ENCODE data around the gene GLT6D1.

The GLT6D1 gene

GRCh38 chr9:135667463-135668001 lies 28.2 kb upstream of the GLT6D1 start:
- no peak for TF ChIP-seq EZH2 (optimal IDR thresholded peaks at IDR 0.05; ENCODE audit: low read depth, low read length)
- TF ChIP-seq, protein P1, sequence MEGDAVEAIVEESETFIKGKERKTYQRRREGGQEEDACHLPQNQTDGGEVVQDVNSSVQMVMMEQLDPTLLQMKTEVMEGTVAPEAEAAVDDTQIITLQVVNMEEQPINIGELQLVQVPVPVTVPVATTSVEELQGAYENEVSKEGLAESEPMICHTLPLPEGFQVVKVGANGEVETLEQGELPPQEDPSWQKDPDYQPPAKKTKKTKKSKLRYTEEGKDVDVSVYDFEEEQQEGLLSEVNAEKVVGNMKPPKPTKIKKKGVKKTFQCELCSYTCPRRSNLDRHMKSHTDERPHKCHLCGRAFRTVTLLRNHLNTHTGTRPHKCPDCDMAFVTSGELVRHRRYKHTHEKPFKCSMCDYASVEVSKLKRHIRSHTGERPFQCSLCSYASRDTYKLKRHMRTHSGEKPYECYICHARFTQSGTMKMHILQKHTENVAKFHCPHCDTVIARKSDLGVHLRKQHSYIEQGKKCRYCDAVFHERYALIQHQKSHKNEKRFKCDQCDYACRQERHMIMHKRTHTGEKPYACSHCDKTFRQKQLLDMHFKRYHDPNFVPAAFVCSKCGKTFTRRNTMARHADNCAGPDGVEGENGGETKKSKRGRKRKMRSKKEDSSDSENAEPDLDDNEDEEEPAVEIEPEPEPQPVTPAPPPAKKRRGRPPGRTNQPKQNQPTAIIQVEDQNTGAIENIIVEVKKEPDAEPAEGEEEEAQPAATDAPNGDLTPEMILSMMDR (IDR thresholded peaks at IDR 0.05; ENCODE audit: low read length), result no peak
- TF ChIP-seq EZH2phosphoT487 (IDR thresholded peaks at IDR 0.05; ENCODE audit: low read length), result no peak
- DNase-seq, result no peak

GRCh38 chr9:135666534-135667462 lies 27.5 kb upstream of the GLT6D1 start:
- TF ChIP-seq EZH2 (optimal IDR thresholded peaks at IDR 0.05; ENCODE audit: low read depth, low read length) (no peak), EZH2phosphoT487 (IDR thresholded peaks at IDR 0.05; ENCODE audit: low read length) (no peak)
- TF ChIP-seq, protein P1 (IDR thresholded peaks at IDR 0.05; ENCODE audit: low read length), result no peak
- peak; percentile 36 for DNase-seq

More at GRCh38 chr9:135667463-135668001, 28.2 kb upstream of the GLT6D1 start:
- no peaks in the 10 kb centered on the region for H3K36me3 ChIP-seq (replicated peaks; ENCODE audit: insufficient read depth, low read length)
- H3K27ac ChIP-seq (ENCODE audit: low read length), result no peak overlapping the region
- no peak overlapping the region for H2AFZ ChIP-seq (ENCODE audit: low read length)
- no peaks in the 10 kb centered on the region for H4K20me1 ChIP-seq (ENCODE audit: insufficient read depth, low read length)
- peaks cover 86% of the 10 kb centered on the region for H3K27me3 ChIP-seq (replicated peaks; ENCODE audit: insufficient read depth, low read length)
- no peaks in the 10 kb centered on the region for H3K9me2 ChIP-seq (replicated peaks; ENCODE audit: insufficient read depth, low read length)
- H3K9me3 ChIP-seq (replicated peaks; ENCODE audit: insufficient read depth, low read length), result no peaks in the 10 kb centered on the region
- H3K79me2 ChIP-seq (ENCODE audit: low read length), result no peaks in the 10 kb centered on the region
- H3K9ac ChIP-seq (ENCODE audit: low read length), result no peak overlapping the region
- 0 out of 2 replicates have a peak, but pooled peaks cover 4% of the 10 kb centered on the region for H3K4me1 ChIP-seq (ENCODE audit: low read length)
- H3K4me3 ChIP-seq (ENCODE audit: low read length), result no peak overlapping the region
- no peaks in the 10 kb centered on the region for H3F3A ChIP-seq (ENCODE audit: insufficient read depth, low read length)
- no peak overlapping the region for H3K4me2 ChIP-seq (ENCODE audit: low read depth, low read length)

GRCh38 chr9:135665795-135666189 lies 26.5 kb upstream of the GLT6D1 start:
- Histone ChIP-seq H3F3A (ENCODE audit: insufficient read depth, low read length) (no peaks in the 10 kb centered on the region), H3K4me3 (ENCODE audit: low read length) (no peak overlapping the region), H3K27me3 (replicated peaks; ENCODE audit: insufficient read depth, low read length) (peaks cover 83% of the 10 kb centered on the region), H3K36me3 (replicated peaks; ENCODE audit: insufficient read depth, low read length) (no peaks in the 10 kb centered on the region), H3K9me3 (replicated peaks; ENCODE audit: insufficient read depth, low read length) (no peaks in the 10 kb centered on the region), H3K79me2 (ENCODE audit: low read length) (no peaks in the 10 kb centered on the region), H3K4me2 (ENCODE audit: low read depth, low read length) (no peak overlapping the region), H4K20me1 (ENCODE audit: insufficient read depth, low read length) (no peaks in the 10 kb centered on the region), H3K9ac (ENCODE audit: low read length) (no peak overlapping the region), H2AFZ (ENCODE audit: low read length) (no peak overlapping the region), H3K4me1 (ENCODE audit: low read length) (0 out of 2 replicates have a peak, but pooled peaks cover 4% of the 10 kb centered on the region), H3K27ac (ENCODE audit: low read length) (no peak overlapping the region), H3K9me2 (replicated peaks; ENCODE audit: insufficient read depth, low read length) (no peaks in the 10 kb centered on the region)
- no peak for DNase-seq
- no peak for TF ChIP-seq EZH2phosphoT487 (IDR thresholded peaks at IDR 0.05; ENCODE audit: low read length)
- no peak for TF ChIP-seq EZH2 (optimal IDR thresholded peaks at IDR 0.05; ENCODE audit: low read depth, low read length)
- TF ChIP-seq, protein P1 (IDR thresholded peaks at IDR 0.05; ENCODE audit: low read length), result no peak

More at GRCh38 chr9:135666534-135667462, 27.5 kb upstream of the GLT6D1 start:
- 0 out of 2 replicates have a peak, but pooled peaks cover 4% of the 10 kb centered on the region for H3K4me1 ChIP-seq (ENCODE audit: low read length)
- no peak overlapping the region for H3K4me3 ChIP-seq (ENCODE audit: low read length)
- H3K27ac ChIP-seq (ENCODE audit: low read length), result no peak overlapping the region
- peaks cover 88% of the 10 kb centered on the region for H3K27me3 ChIP-seq (replicated peaks; ENCODE audit: insufficient read depth, low read length)
- no peaks in the 10 kb centered on the region for H4K20me1 ChIP-seq (ENCODE audit: insufficient read depth, low read length)
- H3K36me3 ChIP-seq (replicated peaks; ENCODE audit: insufficient read depth, low read length), result no peaks in the 10 kb centered on the region
- H3K9ac ChIP-seq (ENCODE audit: low read length), result no peak overlapping the region
- H3K79me2 ChIP-seq (ENCODE audit: low read length), result no peaks in the 10 kb centered on the region
- no peaks in the 10 kb centered on the region for H3F3A ChIP-seq (ENCODE audit: insufficient read depth, low read length)
- no peaks in the 10 kb centered on the region for H3K9me3 ChIP-seq (replicated peaks; ENCODE audit: insufficient read depth, low read length)
- no peaks in the 10 kb centered on the region for H3K9me2 ChIP-seq (replicated peaks; ENCODE audit: insufficient read depth, low read length)
- H2AFZ ChIP-seq (ENCODE audit: low read length), result no peak overlapping the region
- H3K4me2 ChIP-seq (ENCODE audit: low read depth, low read length), result no peak overlapping the region

All from MM.1S (cell line).